Measurements from ENCODE around the gene WDR11. TPM values are rescaled to one million over a fixed set of nuclear protein-coding genes. Genes with fewer than 3 reads are reported as not detected.

The WDR11 gene
- total RNA-seq, 1 donor = 87.2 TPM

- Histone ChIP-seq H3K27ac (ENCODE audit: low read depth, low read length) (no peak overlapping the region), H2AFZ (ENCODE audit: low read length) (no peak overlapping the region), H3K79me2 (ENCODE audit: insufficient read depth, low read length) (no peaks in the 10 kb centered on the region), H3K4me1 (ENCODE audit: insufficient read depth, low read length) (peaks cover 4% of the 10 kb centered on the region), H3K4me2 (ENCODE audit: insufficient read depth, low read length) (no peak overlapping the region), H3K36me3 (ENCODE audit: insufficient read depth, low read length) (no peaks in the 10 kb centered on the region), H3K9me3 (ENCODE audit: low read depth, low read length) (no peaks in the 10 kb centered on the region), H3K4me3 (ENCODE audit: insufficient read depth, low read length) (no peak overlapping the region), H3K27me3 (ENCODE audit: insufficient read depth, low read length) (peaks cover 11% of the 10 kb centered on the region), H4K20me1 (ENCODE audit: insufficient read depth, low read length) (no peaks in the 10 kb centered on the region)
- DNase-seq (ENCODE audit: insufficient read length, low spot score, missing footprints) = no peak
- TF ChIP-seq, protein P1, sequence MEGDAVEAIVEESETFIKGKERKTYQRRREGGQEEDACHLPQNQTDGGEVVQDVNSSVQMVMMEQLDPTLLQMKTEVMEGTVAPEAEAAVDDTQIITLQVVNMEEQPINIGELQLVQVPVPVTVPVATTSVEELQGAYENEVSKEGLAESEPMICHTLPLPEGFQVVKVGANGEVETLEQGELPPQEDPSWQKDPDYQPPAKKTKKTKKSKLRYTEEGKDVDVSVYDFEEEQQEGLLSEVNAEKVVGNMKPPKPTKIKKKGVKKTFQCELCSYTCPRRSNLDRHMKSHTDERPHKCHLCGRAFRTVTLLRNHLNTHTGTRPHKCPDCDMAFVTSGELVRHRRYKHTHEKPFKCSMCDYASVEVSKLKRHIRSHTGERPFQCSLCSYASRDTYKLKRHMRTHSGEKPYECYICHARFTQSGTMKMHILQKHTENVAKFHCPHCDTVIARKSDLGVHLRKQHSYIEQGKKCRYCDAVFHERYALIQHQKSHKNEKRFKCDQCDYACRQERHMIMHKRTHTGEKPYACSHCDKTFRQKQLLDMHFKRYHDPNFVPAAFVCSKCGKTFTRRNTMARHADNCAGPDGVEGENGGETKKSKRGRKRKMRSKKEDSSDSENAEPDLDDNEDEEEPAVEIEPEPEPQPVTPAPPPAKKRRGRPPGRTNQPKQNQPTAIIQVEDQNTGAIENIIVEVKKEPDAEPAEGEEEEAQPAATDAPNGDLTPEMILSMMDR (IDR thresholded peaks at IDR 0.05; ENCODE audit: extremely low read depth, low read depth, low read length) = no peak
Observed at GRCh38 chr10:120946497-120946896, 95.3 kb downstream of the WDR11 start.

DNA sequence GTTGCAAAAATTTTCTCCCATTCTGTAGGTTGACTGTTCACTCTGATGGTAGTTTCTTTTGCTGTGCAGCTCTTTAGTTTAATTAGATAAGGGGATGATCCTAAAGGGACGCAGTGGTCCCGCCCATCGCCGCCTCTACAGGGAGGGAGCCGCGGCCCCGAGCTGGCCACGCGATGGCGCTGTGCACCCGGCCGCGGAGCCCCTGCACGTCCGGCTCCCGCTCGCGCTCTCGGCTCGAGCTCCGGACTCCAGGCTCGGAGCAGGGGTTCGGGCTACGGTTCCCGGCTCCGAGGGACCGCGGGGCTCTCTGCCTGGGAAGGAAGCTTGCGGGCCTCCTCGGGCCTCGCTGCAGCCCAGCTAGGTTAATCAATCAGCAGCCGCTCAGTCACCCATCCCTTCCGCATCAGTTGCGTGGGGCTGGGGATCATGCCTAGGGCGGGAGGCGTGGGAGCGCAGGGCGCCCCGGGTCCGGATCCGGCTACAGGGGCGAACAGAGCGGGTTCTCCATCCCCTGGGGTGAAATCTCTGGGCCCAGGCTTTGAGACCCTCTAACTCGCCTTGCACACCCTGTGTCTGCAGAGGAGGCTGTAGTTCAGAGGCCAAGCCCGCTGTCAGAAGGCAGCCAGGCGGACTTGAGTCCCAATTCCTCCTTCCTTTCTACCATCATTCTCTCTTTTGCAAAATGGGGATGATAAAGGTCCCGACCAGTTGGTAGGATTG lies 97.9 kb downstream of the WDR11 start:
- Histone ChIP-seq H3K4me3 (ENCODE audit: insufficient read depth, low read length) (peak overlapping the region; percentile 46), H3K27me3 (ENCODE audit: insufficient read depth, low read length) (peaks cover 11% of the 10 kb centered on the region), H3K4me2 (ENCODE audit: insufficient read depth, low read length) (peak overlapping the region; percentile 77), H3K79me2 (ENCODE audit: insufficient read depth, low read length) (no peaks in the 10 kb centered on the region), H4K20me1 (ENCODE audit: insufficient read depth, low read length) (no peaks in the 10 kb centered on the region), H2AFZ (ENCODE audit: low read length) (peak overlapping the region; percentile 72), H3K36me3 (ENCODE audit: insufficient read depth, low read length) (no peaks in the 10 kb centered on the region), H3K4me1 (ENCODE audit: insufficient read depth, low read length) (no peaks in the 10 kb centered on the region), H3K27ac (ENCODE audit: low read depth, low read length) (no peak overlapping the region), H3K9me3 (ENCODE audit: low read depth, low read length) (no peaks in the 10 kb centered on the region)
- TF ChIP-seq, protein P1 (IDR thresholded peaks at IDR 0.05; ENCODE audit: extremely low read depth, low read depth, low read length) = peak; percentile 58
- DNase-seq (ENCODE audit: insufficient read length, low spot score, missing footprints) = peak; percentile 98

GRCh38 chr10:120949609-120950031 lies 98.5 kb downstream of the WDR11 start:
- Histone ChIP-seq H3K4me1 (ENCODE audit: insufficient read depth, low read length) (no peaks in the 10 kb centered on the region), H3K9me3 (ENCODE audit: low read depth, low read length) (no peaks in the 10 kb centered on the region), H4K20me1 (ENCODE audit: insufficient read depth, low read length) (no peaks in the 10 kb centered on the region), H3K4me2 (ENCODE audit: insufficient read depth, low read length) (no peak overlapping the region), H3K36me3 (ENCODE audit: insufficient read depth, low read length) (no peaks in the 10 kb centered on the region), H3K27ac (ENCODE audit: low read depth, low read length) (no peak overlapping the region), H3K4me3 (ENCODE audit: insufficient read depth, low read length) (no peak overlapping the region), H3K79me2 (ENCODE audit: insufficient read depth, low read length) (no peaks in the 10 kb centered on the region), H3K27me3 (ENCODE audit: insufficient read depth, low read length) (peaks cover 11% of the 10 kb centered on the region), H2AFZ (ENCODE audit: low read length) (no peak overlapping the region)
- TF ChIP-seq, protein P1 (IDR thresholded peaks at IDR 0.05; ENCODE audit: extremely low read depth, low read depth, low read length) = no peak
- peak; percentile 77 for DNase-seq (ENCODE audit: insufficient read length, low spot score, missing footprints)

DNA sequence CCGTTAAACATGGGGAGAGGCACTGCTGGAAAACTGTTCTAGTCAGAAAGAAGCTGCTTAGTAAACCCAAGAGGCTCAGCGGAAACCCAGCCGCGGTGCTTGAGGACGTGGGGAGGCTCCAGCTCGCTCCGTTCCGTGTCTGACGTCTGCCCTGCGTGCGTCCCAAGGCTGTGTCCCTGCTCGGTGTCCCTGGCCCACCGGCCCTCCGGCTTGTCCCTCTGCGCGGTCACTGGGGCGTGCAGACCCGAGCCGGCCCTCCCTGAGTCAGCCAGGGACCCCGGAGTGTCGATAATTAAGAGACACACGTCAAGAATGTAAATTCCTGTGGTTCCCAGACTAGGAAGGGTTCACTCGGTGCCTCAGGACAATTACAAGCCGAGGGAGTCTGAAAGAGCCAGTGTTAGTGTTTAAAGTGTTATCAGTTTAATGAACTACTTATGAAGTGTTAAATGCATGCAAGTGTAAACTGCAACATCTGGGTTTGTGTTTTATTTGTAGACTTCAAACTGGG lies 98.9 kb downstream of the WDR11 start:
- no peak overlapping the region for H3K4me2 ChIP-seq (ENCODE audit: insufficient read depth, low read length)
- DNase-seq (ENCODE audit: insufficient read length, low spot score, missing footprints) = no peak

More for the DNA sequence above, 98.9 kb downstream of the WDR11 start:
- Histone ChIP-seq H3K27me3 (ENCODE audit: insufficient read depth, low read length) (peaks cover 11% of the 10 kb centered on the region), H3K9me3 (ENCODE audit: low read depth, low read length) (no peaks in the 10 kb centered on the region), H4K20me1 (ENCODE audit: insufficient read depth, low read length) (no peaks in the 10 kb centered on the region), H3K27ac (ENCODE audit: low read depth, low read length) (no peak overlapping the region), H2AFZ (ENCODE audit: low read length) (no peak overlapping the region), H3K4me1 (ENCODE audit: insufficient read depth, low read length) (no peaks in the 10 kb centered on the region), H3K79me2 (ENCODE audit: insufficient read depth, low read length) (no peaks in the 10 kb centered on the region), H3K4me3 (ENCODE audit: insufficient read depth, low read length) (no peak overlapping the region), H3K36me3 (ENCODE audit: insufficient read depth, low read length) (no peaks in the 10 kb centered on the region)
- TF ChIP-seq, protein P1 (IDR thresholded peaks at IDR 0.05; ENCODE audit: extremely low read depth, low read depth, low read length) = no peak

Measured in osteoblast (primary cell).